Measurements from ENCODE around the gene TIMM50.

Gene TIMM50

GRCh38 chr19:39500543-39500942 lies 19.9 kb downstream of the TIMM50 start:
- DNase-seq: no peak

- DNase-seq: no peak
These were observed 20.7 kb downstream of the TIMM50 start for GRCh38 chr19:39501340-39501739.

GRCh38 chr19:39502640-39503417 lies 22.2 kb downstream of the TIMM50 start:
- DNase-seq: peak in 3 of 14 donors; percentile 1 to 39 (median 15)

GRCh38 chr19:39506598-39506943 lies 25.9 kb downstream of the TIMM50 start:
- no peak for DNase-seq

- DNase-seq: peak in 3 of 14 donors; percentile 3 to 27 (median 15)
These were observed 26.5 kb downstream of the TIMM50 start for GRCh38 chr19:39506944-39507714.

GRCh38 chr19:39507715-39508364 lies 27.2 kb downstream of the TIMM50 start:
- no peak for DNase-seq

GRCh38 chr19:39508629-39509028 lies 28.0 kb downstream of the TIMM50 start:
- no peak for DNase-seq

GRCh38 chr19:39509233-39509632 lies 28.6 kb downstream of the TIMM50 start:
- no peak for DNase-seq

GRCh38 chr19:39512988-39513387 lies 32.4 kb downstream of the TIMM50 start:
- no peak for DNase-seq

- DNase-seq: no peak
These were observed 34.4 kb downstream of the TIMM50 start, which contains the start of gene SELENOV for GRCh38 chr19:39514840-39515550. Gene SELENOV, plus strand, starts transcription at chr19:39515139. Its CDS starts 74 bp downstream, at chr19:39515213.

- no peak for DNase-seq
These were observed 35.0 kb downstream of the TIMM50 start for GRCh38 chr19:39515551-39516191.

- DNase-seq: no peak
These were observed 35.6 kb downstream of the TIMM50 start for GRCh38 chr19:39516270-39516669.

GRCh38 chr19:39517432-39517831 lies 36.8 kb downstream of the TIMM50 start:
- DNase-seq: no peak

- DNase-seq: no peak
These were observed 37.8 kb downstream of the TIMM50 start for GRCh38 chr19:39518458-39518857.

- no peak for DNase-seq
These were observed 38.3 kb downstream of the TIMM50 start for GRCh38 chr19:39518975-39519374.

GRCh38 chr19:39520541-39521484 lies 40.2 kb downstream of the TIMM50 start:
- DNase-seq: no peak

GRCh38 chr19:39524495-39524894 lies 43.9 kb downstream of the TIMM50 start:
- no peak for DNase-seq

- no peak for DNase-seq
These were observed 44.6 kb downstream of the TIMM50 start for GRCh38 chr19:39525205-39525604.

GRCh38 chr19:39531834-39532232 lies 51.2 kb downstream of the TIMM50 start:
- DNase-seq: no peak

- peak; percentile 61 to 94 (median 90) for DNase-seq
These were observed 51.8 kb downstream of the TIMM50 start, which contains the start of gene EID2B for GRCh38 chr19:39532233-39533002. Gene EID2B, minus strand, starts transcription at chr19:39532852. Its CDS starts 50 bp downstream, at chr19:39532802.

All from C1 segment of cervical spinal cord (tissue), 14 donors.